Cardiac muscle cell (in vitro differentiated cells and primary cell): ENCODE data around the gene NECTIN2. TPM values are rescaled to one million over a fixed set of nuclear protein-coding genes. Genes with fewer than 3 reads are reported as not detected.

ENCODE experiments used
- DNase-seq, 2 donors: peaks; one replicate each; pipeline versions ENCODE4 v3.0.0 to v3.0.0-alpha.2; 2010 to 2017; ENCODE audit warnings: low read depth in 1 of 2, low spot score in 1 of 2
- H3K27ac ChIP-seq: fragments of 200-600 bp; sonication (generic); 2 replicates; pipeline ENCODE4 v1.5.1; 2016
- H3K27me3 ChIP-seq: fragments of 200-600 bp; sonication (generic); 2 replicates; pipeline ENCODE4 v1.6.0; 2016; ENCODE audit warnings: control low read depth
- H3K36me3 ChIP-seq: fragments of 200-600 bp; sonication (generic); 2 replicates; pipeline ENCODE4 v1.5.1; 2016; ENCODE audit warnings: control low read depth
- H3K4me1 ChIP-seq: fragments of 200-600 bp; sonication (generic); 2 replicates; pipeline ENCODE4 v1.8.1; 2017; ENCODE audit warnings: low read depth, mild to moderate bottlenecking, mixed run types
- H3K4me3 ChIP-seq: fragments of 200-600 bp; sonication (generic); 2 replicates; pipeline ENCODE4 v1.5.1; 2016; ENCODE audit warnings: mild to moderate bottlenecking
- H3K9me3 ChIP-seq: fragments of 200-600 bp; sonication (generic); 2 replicates; pipeline ENCODE4 v1.5.1; 2017; ENCODE audit warnings: low read depth, mild to moderate bottlenecking, control low read depth
- CTCF ChIP-seq: IDR thresholded peaks from 2 replicates; pipeline ENCODE4 v1.5.1; 2012; ENCODE audit warnings: low read depth, mild to moderate bottlenecking, low read length
- polyA plus RNA-seq: library from polyadenylated mRNA; unstranded; fragments of >200 nt; fragmentation: Nextera tagmentation; extraction: Ambion mirVana; gene quantifications from 2 replicates; pipeline ENCODE4 v1.2.1, GENCODE V29; 2016
- total RNA-seq: library from RNA; depleted of rRNA; stranded (reverse); fragments of >200 nt; gene quantifications from 2 replicates; pipeline ENCODE4 v1.2.3, GENCODE V29; 2016

NECTIN2 gene
- total and polyA plus RNA-seq, 2 experiments from 2014 or later = 144 to 156 TPM

- Histone ChIP-seq H3K36me3 (peaks cover 10% of the 10 kb centered on the region), H3K4me3 (no peak overlapping the region), H3K9me3 (no peaks in the 10 kb centered on the region), H3K27me3 (no peaks in the 10 kb centered on the region), H3K27ac (peak overlapping the region; percentile 79), H3K4me1 (no peaks in the 10 kb centered on the region)
- peak; percentile 69 to 78 for DNase-seq
- peak; percentile 96 for TF ChIP-seq CTCF
These were observed 57.7 kb downstream of the NECTIN2 start for GRCh38 chr19:44903602-44904425.

- peaks cover 10% of the 10 kb centered on the region for H3K36me3 ChIP-seq
These were observed 58.4 kb downstream of the NECTIN2 start for GRCh38 chr19:44904426-44904994.

GRCh38 chr19:44905437-44906160 is 59.5 kb downstream of the NECTIN2 start, which contains the start of gene APOE:
Gene APOE (plus strand): TSS chr19:44905796. CDS start chr19:44906625, 829 bp downstream.
- peak within 1 kb of the TSS; percentile 40 for H3K4me3 ChIP-seq
- no peaks in the 10 kb centered on the region for H3K27me3 ChIP-seq
- peak within 1 kb of the TSS; percentile 79 for H3K27ac ChIP-seq
- peak; percentile 71 to 91 for DNase-seq
- H3K9me3 ChIP-seq = no peaks in the 10 kb centered on the region
- TF ChIP-seq CTCF = no peak
- peaks cover 9% of the 10 kb centered on the region for H3K36me3 ChIP-seq
- no peaks in the 10 kb centered on the region for H3K4me1 ChIP-seq

More at GRCh38 chr19:44904426-44904994, 58.4 kb downstream of the NECTIN2 start:
- peak overlapping the region; percentile 79 for H3K27ac ChIP-seq
- H3K9me3 ChIP-seq = no peaks in the 10 kb centered on the region
- TF ChIP-seq CTCF = peak; percentile 33
- no peaks in the 10 kb centered on the region for H3K4me1 ChIP-seq
- DNase-seq = no peak
- H3K4me3 ChIP-seq = no peak overlapping the region
- H3K27me3 ChIP-seq = no peaks in the 10 kb centered on the region

GRCh38 chr19:44907613-44908012 is 61.5 kb downstream of the NECTIN2 start:
- H3K27ac ChIP-seq = no peak overlapping the region
- H3K36me3 ChIP-seq = peaks cover under 1% of the 10 kb centered on the region
- no peaks in the 10 kb centered on the region for H3K9me3 ChIP-seq
- TF ChIP-seq CTCF = no peak
- no peak overlapping the region for H3K4me3 ChIP-seq
- no peak for DNase-seq
- H3K27me3 ChIP-seq = no peaks in the 10 kb centered on the region
- H3K4me1 ChIP-seq = no peaks in the 10 kb centered on the region

- H3K27ac ChIP-seq = no peak overlapping the region
- no peak for TF ChIP-seq CTCF
- no peaks in the 10 kb centered on the region for H3K36me3 ChIP-seq
- DNase-seq = no peak
- H3K4me1 ChIP-seq = no peaks in the 10 kb centered on the region
- no peaks in the 10 kb centered on the region for H3K27me3 ChIP-seq
- no peaks in the 10 kb centered on the region for H3K9me3 ChIP-seq
- H3K4me3 ChIP-seq = no peak overlapping the region
These were observed 62.2 kb downstream of the NECTIN2 start for GRCh38 chr19:44908074-44908835.
